BLaER1 treated with 17β-estradiol and CSF1 and Interleukin-3, amounts not matched to agents 10 nM and 100 nM (cell line): ENCODE measurements around the gene ANXA2R.

Experiments
- H3K27ac ChIP-seq, 11 experiments: shearing (Covaris generic); formaldehyde crosslinking; 2 replicates each; pipeline ENCODE4 v1.8.1; 2022
- H3K27me3 ChIP-seq, 11 experiments: shearing (Covaris generic); formaldehyde crosslinking; 2 replicates each; pipeline ENCODE4 v1.8.1; 2022
- H3K36me3 ChIP-seq, 11 experiments: shearing (Covaris generic); formaldehyde crosslinking; 2 replicates each; pipeline ENCODE4 v1.8.1; 2022
- H3K4me1 ChIP-seq, 10 experiments: shearing (Covaris generic); formaldehyde crosslinking; 2 replicates each; pipeline ENCODE4 v1.8.1; 2022
- H3K4me2 ChIP-seq, 11 experiments: shearing (Covaris generic); formaldehyde crosslinking; 2 replicates each; pipeline ENCODE4 v1.8.1; 2022
- H3K4me3 ChIP-seq, 10 experiments: shearing (Covaris generic); formaldehyde crosslinking; 2 replicates each; pipeline ENCODE4 v1.8.1; 2022
- H3K9ac ChIP-seq, 11 experiments: shearing (Covaris generic); formaldehyde crosslinking; 2 replicates each; pipeline ENCODE4 v1.8.1; 2022
- H3K9me3 ChIP-seq, 11 experiments: shearing (Covaris generic); formaldehyde crosslinking; replicated peaks in 1 of 11; 2 replicates each; pipeline ENCODE4 v1.8.1; 2022
- H4K20me1 ChIP-seq, 11 experiments: shearing (Covaris generic); formaldehyde crosslinking; 2 replicates each; pipeline ENCODE4 v1.8.1; 2022
- Cebpa-rat ChIP-seq, 11 experiments: shearing (Covaris generic); IDR thresholded peaks; 2 replicates each; pipeline ENCODE4 v1.8.1; 2022

ANXA2R gene

DNA sequence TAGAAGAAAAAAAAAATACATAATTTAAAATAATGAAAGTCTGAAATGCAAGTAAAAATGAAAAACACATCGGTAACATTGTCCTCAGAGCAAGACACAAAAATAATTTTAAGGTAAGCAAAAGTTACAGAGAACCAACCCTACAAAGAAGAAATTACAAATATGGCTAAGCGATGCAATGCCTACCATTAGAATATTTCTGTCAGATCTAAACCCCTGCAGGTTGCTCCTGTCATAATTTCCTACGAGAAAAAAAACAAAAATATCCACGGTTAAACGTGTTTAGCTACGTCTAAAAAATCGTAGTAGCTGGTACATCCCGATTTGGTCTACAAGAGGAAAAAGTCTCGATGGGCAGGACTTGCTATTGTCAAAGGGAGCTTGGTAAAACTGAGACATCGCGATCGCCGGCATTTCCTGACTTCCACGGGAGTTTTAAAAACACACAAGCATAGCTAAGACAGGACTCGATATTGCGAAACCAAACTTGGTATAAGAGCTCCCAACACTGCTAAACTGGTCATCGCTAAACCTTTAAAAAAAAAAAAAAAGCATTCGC, 1.1 kb upstream of the ANXA2R start:
- Histone ChIP-seq H3K9ac (peak overlapping the region; percentile 87 to 99 (median 93)), H3K4me1 (peaks cover 24 to 41% (median 35%) of the 10 kb centered on the region in 10 experiments), H3K27me3 (no peaks in the 10 kb centered on the region), H3K27ac (peak overlapping the region; percentile 89 to 99 (median 97)), H3K4me2 (peak overlapping the region; percentile 80 to 98 (median 95)), H3K36me3 (peaks cover 0 to 6% (median 0%) of the 10 kb centered on the region in 11 experiments; a peak in 5 of 22 replicates), H4K20me1 (peaks cover 0 to 15% (median 6%) of the 10 kb centered on the region in 11 experiments; a peak in 8 of 22 replicates), H3K9me3 (no peaks in the 10 kb centered on the region), H3K4me3 (peak overlapping the region; percentile 64 to 78 (median 72))
- peak in 7 of 11 experiments; percentile 33 to 65 (median 41); a peak in 7 of 22 replicates for TF ChIP-seq Cebpa-rat (IDR thresholded peaks at IDR 0.05)

DNA sequence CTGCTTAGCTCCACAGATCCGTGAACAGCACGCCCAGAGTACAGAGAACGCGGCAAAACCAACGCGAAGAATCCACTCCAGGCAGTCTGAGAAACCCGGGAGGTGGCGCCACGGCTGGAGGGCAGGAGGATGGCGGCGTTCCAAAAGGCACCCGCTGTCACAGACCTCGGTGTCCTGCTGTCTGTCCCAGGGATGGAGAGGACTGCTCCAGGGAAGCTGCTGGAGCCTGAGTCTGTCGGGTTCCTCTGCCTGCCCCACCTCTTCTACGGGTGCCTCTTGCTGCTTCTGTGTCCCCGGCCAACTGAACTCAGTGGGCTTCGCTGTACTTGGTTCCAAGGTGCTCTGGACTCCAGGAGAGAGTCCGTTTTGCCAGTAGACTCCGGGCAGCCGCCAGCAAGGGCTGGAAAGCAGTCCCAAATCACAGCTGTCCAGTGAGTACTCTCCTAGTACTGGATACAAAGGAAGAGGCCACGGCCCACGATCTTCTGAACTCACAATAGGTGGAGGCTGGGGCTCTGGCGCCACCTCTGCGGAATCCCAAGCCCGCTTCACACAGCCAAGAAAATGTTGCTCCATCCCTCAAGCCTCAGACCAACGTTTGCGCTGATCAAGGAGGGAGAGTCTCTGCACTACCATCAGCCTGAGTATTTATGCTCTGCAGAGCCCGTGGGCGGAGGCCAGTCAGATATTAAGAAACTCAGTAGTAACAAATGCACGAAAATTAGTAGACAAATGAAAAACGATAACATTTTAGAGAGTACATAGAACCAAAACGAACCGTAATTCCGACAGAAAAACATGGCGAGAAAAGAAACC, 440 bp downstream of the ANXA2R start:
- peaks cover 28 to 49% (median 37%) of the 10 kb centered on the region in 10 experiments for H3K4me1 ChIP-seq
- no peaks in the 10 kb centered on the region for H3K9me3 ChIP-seq
- peaks cover 0 to 6% (median 0%) of the 10 kb centered on the region in 11 experiments; a peak in 5 of 22 replicates for H3K36me3 ChIP-seq
- H3K27ac ChIP-seq: peak overlapping the region; percentile 36 to 99 (median 95); a peak in 21 of 22 replicates
- peaks cover 0 to 6% (median 5%) of the 10 kb centered on the region in 11 experiments; a peak in 8 of 22 replicates for H4K20me1 ChIP-seq
- H3K27me3 ChIP-seq: no peaks in the 10 kb centered on the region
- TF ChIP-seq Cebpa-rat (IDR thresholded peaks at IDR 0.05): no peak
- peak overlapping the region; percentile 64 to 78 (median 72) for H3K4me3 ChIP-seq
- H3K9ac ChIP-seq: peak overlapping the region; percentile 75 to 99 (median 93)
- H3K4me2 ChIP-seq: peak overlapping the region; percentile 80 to 98 (median 95)

DNA sequence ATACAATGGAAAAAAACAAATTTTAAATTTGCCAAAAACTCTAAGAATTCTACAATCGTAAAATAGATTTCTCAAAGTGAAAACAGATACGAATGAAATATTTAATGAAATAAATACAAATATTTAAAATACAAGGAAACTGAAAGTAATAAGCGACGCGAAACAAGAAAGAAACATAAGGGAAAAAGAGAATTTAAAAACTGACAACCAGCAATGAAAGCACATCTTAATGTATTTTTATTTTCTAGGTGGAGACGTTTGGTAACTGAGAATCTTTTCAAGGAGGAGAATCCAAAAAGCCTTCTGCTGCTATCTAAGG, 1.0 kb downstream of the ANXA2R start:
- Histone ChIP-seq H3K27ac (peak overlapping the region; percentile 36 to 99 (median 95); a peak in 21 of 22 replicates), H3K4me2 (peak overlapping the region; percentile 80 to 98 (median 95)), H3K4me1 (peaks cover 28 to 49% (median 37%) of the 10 kb centered on the region in 10 experiments)

DNA sequence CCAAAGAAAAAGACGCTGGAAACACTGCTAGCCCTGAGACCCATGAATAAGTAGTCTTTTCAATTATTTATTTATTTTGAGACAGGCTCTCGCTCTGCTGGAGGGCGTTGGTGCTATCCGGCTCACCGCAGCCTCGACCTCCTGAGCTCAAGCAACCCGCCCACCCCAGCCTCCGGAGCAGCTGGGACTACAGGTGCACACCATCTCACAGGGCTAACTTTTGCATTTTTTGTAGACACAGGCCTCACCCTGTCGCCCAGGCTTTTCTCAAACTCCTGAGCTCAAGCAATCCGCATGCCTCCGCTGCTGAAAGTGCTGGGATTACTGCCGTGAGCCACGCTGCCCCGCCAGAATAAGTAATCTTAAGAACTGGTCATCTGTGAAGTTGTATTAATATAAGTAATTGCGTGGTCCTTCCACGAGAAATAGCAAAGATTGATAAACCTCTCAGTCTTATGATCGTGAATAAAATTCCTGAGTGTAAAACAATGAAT, 1.6 kb downstream of the ANXA2R start:
- Histone ChIP-seq H3K4me1 (peaks cover 27 to 53% (median 41%) of the 10 kb centered on the region in 10 experiments), H3K36me3 (no peaks in the 10 kb centered on the region), H3K4me3 (peak overlapping the region; percentile 64 to 74 (median 70)), H3K4me2 (peak overlapping the region; percentile 95 to 98 (median 96)), H4K20me1 (no peaks in the 10 kb centered on the region), H3K9ac (peak overlapping the region; percentile 57 to 93 (median 69)), H3K9me3 (no peaks in the 10 kb centered on the region), H3K27me3 (no peaks in the 10 kb centered on the region), H3K27ac (peak overlapping the region in 9 of 11 experiments; percentile 53 to 95 (median 64); a peak in 19 of 22 replicates)
- no peak for TF ChIP-seq Cebpa-rat (IDR thresholded peaks at IDR 0.05)

More for the DNA sequence above, 1.0 kb downstream of the ANXA2R start:
- Histone ChIP-seq H3K36me3 (peaks cover 0 to under 1% (median 0%) of the 10 kb centered on the region in 11 experiments; a peak in 3 of 22 replicates), H4K20me1 (peaks cover 0 to 2% (median under 1%) of the 10 kb centered on the region in 11 experiments; a peak in 6 of 22 replicates), H3K9ac (peak overlapping the region; percentile 75 to 99 (median 93)), H3K4me3 (peak overlapping the region; percentile 64 to 78 (median 72)), H3K27me3 (no peaks in the 10 kb centered on the region), H3K9me3 (no peaks in the 10 kb centered on the region)
- TF ChIP-seq Cebpa-rat (IDR thresholded peaks at IDR 0.05): no peak

DNA sequence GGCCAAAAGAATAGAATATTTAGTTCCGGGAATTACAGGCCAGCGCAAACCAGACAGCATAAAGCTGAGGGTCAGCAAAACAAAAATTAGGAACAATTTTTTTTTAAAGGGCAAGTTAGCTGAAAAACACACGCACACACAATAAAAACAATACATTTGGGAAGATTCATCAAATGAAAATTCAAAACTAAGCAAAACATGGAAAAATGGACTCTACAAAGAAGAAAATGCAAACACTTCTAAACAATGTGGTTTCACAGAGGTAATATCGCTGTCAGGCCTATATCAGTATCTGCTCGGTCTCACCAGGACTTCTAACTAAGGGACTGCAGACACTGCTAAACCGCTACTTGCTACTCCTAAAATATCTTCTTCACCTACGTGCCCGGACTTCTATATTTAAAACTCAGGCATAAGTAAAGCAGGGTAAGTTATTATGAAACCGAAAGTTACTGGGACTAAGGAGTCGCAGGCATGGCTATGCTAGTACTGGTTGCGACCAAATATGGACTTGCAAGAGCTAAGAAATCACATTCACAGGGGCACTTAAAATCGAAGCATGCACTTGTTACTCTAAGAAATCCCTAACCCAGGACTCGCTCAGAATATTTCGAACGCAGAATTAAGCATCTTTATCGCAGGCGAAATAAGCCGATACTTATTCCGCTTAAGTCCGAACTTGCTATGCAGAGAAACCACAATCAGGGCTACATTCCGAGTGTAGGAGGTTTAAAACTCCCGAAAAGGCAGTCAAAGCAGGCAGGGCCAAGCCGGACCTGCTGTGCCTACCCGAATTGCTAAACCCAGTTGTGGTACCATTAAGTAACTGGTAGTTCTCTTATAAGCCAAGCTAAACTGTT, 2.3 kb downstream of the ANXA2R start:
- H3K9me3 ChIP-seq: peaks cover 0 to 4% (median 0%) of the 10 kb centered on the region in 11 experiments; a peak in 2 of 22 replicates
- peak overlapping the region; percentile 95 to 98 (median 96) for H3K4me2 ChIP-seq
- H3K36me3 ChIP-seq: no peaks in the 10 kb centered on the region
- peak overlapping the region; percentile 64 to 74 (median 70) for H3K4me3 ChIP-seq
- peaks cover 27 to 53% (median 42%) of the 10 kb centered on the region in 10 experiments for H3K4me1 ChIP-seq
- no peaks in the 10 kb centered on the region for H4K20me1 ChIP-seq
- TF ChIP-seq Cebpa-rat (IDR thresholded peaks at IDR 0.05): no peak
- peak overlapping the region; percentile 57 to 93 (median 69) for H3K9ac ChIP-seq
- H3K27me3 ChIP-seq: no peaks in the 10 kb centered on the region
- peak overlapping the region; percentile 46 to 95 (median 63); a peak in 20 of 22 replicates for H3K27ac ChIP-seq

DNA sequence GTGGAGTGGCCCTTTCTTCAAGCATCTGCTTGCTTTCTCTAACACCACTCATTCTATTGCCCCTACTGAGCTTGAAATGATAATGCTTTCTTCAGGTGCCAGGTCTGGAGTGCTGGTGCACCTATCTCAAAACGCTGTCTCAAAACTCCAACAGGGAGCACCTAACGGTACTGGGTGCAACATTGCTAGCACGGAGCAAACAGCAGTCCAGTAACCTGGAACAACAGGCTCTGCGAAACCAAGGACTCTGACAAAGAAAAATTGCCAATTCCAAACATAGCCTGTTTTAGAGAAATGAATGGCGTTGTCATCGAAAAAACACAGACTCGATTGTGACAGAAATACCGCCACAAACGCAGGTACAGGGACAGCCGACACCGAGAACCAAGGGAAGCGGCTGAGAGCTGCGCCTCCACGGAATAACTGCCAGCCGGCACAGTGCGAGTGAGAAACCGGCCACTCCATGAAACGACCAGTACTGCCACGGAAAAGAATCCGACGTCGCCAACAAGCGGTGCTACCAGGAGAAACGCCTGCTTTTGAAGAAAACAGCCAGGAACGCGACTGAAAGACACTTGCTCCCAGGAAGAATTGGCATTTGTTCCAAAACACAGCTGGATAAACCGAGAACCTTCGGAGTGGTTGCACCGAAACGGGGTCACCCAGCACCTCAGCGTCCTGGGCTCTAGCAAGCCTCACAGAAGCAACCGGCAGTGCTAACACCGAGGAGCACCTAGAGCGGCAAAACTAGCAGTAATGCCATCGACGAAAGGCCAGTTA, 3.1 kb downstream of the ANXA2R start:
- peaks cover 0 to 10% (median 0%) of the 10 kb centered on the region in 11 experiments; a peak in 5 of 22 replicates for H3K9me3 ChIP-seq
- TF ChIP-seq Cebpa-rat (IDR thresholded peaks at IDR 0.05): no peak
- H3K4me3 ChIP-seq: peak overlapping the region in 9 of 10 experiments; percentile 64 to 74 (median 68); a peak in 14 of 20 replicates
- peak overlapping the region; percentile 95 to 98 (median 96) for H3K4me2 ChIP-seq
- H3K27me3 ChIP-seq: no peaks in the 10 kb centered on the region
- H3K4me1 ChIP-seq: peaks cover 27 to 48% (median 42%) of the 10 kb centered on the region in 10 experiments
- peak overlapping the region; percentile 46 to 95 (median 63); a peak in 20 of 22 replicates for H3K27ac ChIP-seq
- no peaks in the 10 kb centered on the region for H3K36me3 ChIP-seq
- H3K9ac ChIP-seq: peak overlapping the region; percentile 57 to 93 (median 69); a peak in 21 of 22 replicates
- H4K20me1 ChIP-seq: no peaks in the 10 kb centered on the region

DNA sequence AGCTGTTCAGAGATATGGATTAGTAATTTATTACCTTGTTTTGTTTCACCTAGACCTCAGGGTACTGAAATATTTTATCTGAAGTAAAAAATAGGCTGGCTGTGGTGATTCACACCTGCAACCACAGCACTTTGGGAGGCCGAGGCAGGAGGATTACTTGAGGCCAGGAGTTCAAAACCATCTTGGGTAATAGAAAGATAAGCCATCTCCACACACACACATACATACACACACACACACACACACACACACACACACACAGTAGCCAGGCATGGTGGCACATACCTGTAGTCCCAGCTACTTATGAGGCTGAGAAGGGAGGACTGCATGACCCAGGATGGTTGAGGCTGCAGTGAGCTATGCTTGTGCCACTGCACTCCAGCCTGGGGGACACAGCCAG, 3.7 kb downstream of the ANXA2R start:
- H3K27me3 ChIP-seq: no peaks in the 10 kb centered on the region
- no peaks in the 10 kb centered on the region for H3K36me3 ChIP-seq
- no peaks in the 10 kb centered on the region for H4K20me1 ChIP-seq
- H3K9me3 ChIP-seq: peaks cover 0 to 10% (median 0%) of the 10 kb centered on the region in 11 experiments; a peak in 5 of 22 replicates
- peak overlapping the region in 5 of 11 experiments; percentile 95 to 98 (median 96); a peak in 7 of 22 replicates for H3K4me2 ChIP-seq
- TF ChIP-seq Cebpa-rat (IDR thresholded peaks at IDR 0.05): no peak
- no peak overlapping the region for H3K27ac ChIP-seq
- H3K9ac ChIP-seq: no peak overlapping the region
- no peak overlapping the region for H3K4me3 ChIP-seq
- H3K4me1 ChIP-seq: peaks cover 27 to 48% (median 42%) of the 10 kb centered on the region in 10 experiments
